Neural crest cell (in vitro differentiated cells): Measurements from ENCODE around the gene ZC3H11A. TPM values are rescaled to one million over a fixed set of nuclear protein-coding genes. Genes with fewer than 3 reads are reported as not detected.

Source experiments
- DNase-seq: peaks from one replicate; pipeline ENCODE4 v3.0.0; 2021; ENCODE audit warnings: low read depth, mixed read lengths, low spot score
- H3K27ac Mint-ChIP-seq: one replicate; pipeline ENCODE4 v1.8.0; 2021; ENCODE audit warnings: mild to moderate bottlenecking, mixed read lengths; ENCODE audit not compliant: unreplicated experiment
- H3K27me3 Mint-ChIP-seq: 2 replicates; pipeline ENCODE4 v1.8.0; 2021; ENCODE audit warnings: low read depth, mild to moderate bottlenecking, mixed read lengths
- H3K36me3 Mint-ChIP-seq: 2 replicates; pipeline ENCODE4 v1.8.0; 2021; ENCODE audit warnings: low read depth, mild to moderate bottlenecking, mixed read lengths
- H3K4me1 Mint-ChIP-seq: 2 replicates; pipeline ENCODE4 v1.8.0; 2021; ENCODE audit warnings: mixed read lengths
- H3K4me3 Mint-ChIP-seq: one replicate; pipeline ENCODE4 v1.8.0; 2021; ENCODE audit warnings: mild to moderate bottlenecking, mixed read lengths
- H3K9me3 Mint-ChIP-seq: 2 replicates; pipeline ENCODE4 v1.8.0; 2021; ENCODE audit warnings: mixed read lengths
- CTCF ChIP-seq: fragments of 200-600 bp; sonication (generic); conservative IDR thresholded peaks from 2 replicates; pipeline ENCODE4 v1.5.0; 2021; ENCODE audit warnings: antibody characterized with exemption, mild to moderate bottlenecking
- total RNA-seq: library from RNA; stranded (reverse); gene quantifications from 2 replicates; pipeline ENCODE4 v1.2.1, GENCODE V29; 2021

Gene ZC3H11A
- total RNA-seq, 1 donor from 2014 or later, result 101 TPM

- no peak within 1 kb of the TSS for H3K4me3 Mint-ChIP-seq
- no peaks in the 10 kb centered on the region for H3K27me3 Mint-ChIP-seq
- H3K4me1 Mint-ChIP-seq, result peaks cover 10% of the 10 kb centered on the region
- H3K36me3 Mint-ChIP-seq, result no peaks in the 10 kb centered on the region
- H3K9me3 Mint-ChIP-seq, result no peaks in the 10 kb centered on the region
- DNase-seq, result no peak
- TF ChIP-seq CTCF, result no peak
- no peak within 1 kb of the TSS for H3K27ac Mint-ChIP-seq
Measured at GRCh38 chr1:203765029-203765837, 30.2 kb upstream of the ZC3H11A start, which contains the start of gene LAX1. TSS of gene LAX1 (plus strand) at chr1:203765183. CDS start at chr1:203765566, 383 bp downstream.

GRCh38 chr1:203768256-203768655 is 27.2 kb upstream of the ZC3H11A start:
- DNase-seq, result no peak
- H3K9me3 Mint-ChIP-seq, result no peaks in the 10 kb centered on the region
- no peak overlapping the region for H3K4me3 Mint-ChIP-seq
- H3K27me3 Mint-ChIP-seq, result peaks cover 7% of the 10 kb centered on the region
- no peaks in the 10 kb centered on the region for H3K36me3 Mint-ChIP-seq
- H3K4me1 Mint-ChIP-seq, result peaks cover 9% of the 10 kb centered on the region
- TF ChIP-seq CTCF, result no peak
- H3K27ac Mint-ChIP-seq, result no peak overlapping the region

- H3K9me3 Mint-ChIP-seq, result no peaks in the 10 kb centered on the region
- H3K27me3 Mint-ChIP-seq, result peaks cover 7% of the 10 kb centered on the region
- H3K4me3 Mint-ChIP-seq, result no peak overlapping the region
- H3K27ac Mint-ChIP-seq, result no peak overlapping the region
- no peak for TF ChIP-seq CTCF
- DNase-seq, result no peak
- H3K36me3 Mint-ChIP-seq, result no peaks in the 10 kb centered on the region
- peaks cover 9% of the 10 kb centered on the region for H3K4me1 Mint-ChIP-seq
Measured at GRCh38 chr1:203769505-203770343, 25.7 kb upstream of the ZC3H11A start.

- peaks cover 7% of the 10 kb centered on the region for H3K27me3 Mint-ChIP-seq
- TF ChIP-seq CTCF, result no peak
- no peak for DNase-seq
- no peak overlapping the region for H3K27ac Mint-ChIP-seq
- peaks cover 9% of the 10 kb centered on the region for H3K4me1 Mint-ChIP-seq
- H3K36me3 Mint-ChIP-seq, result no peaks in the 10 kb centered on the region
- H3K4me3 Mint-ChIP-seq, result no peak overlapping the region
- H3K9me3 Mint-ChIP-seq, result no peaks in the 10 kb centered on the region
Measured at GRCh38 chr1:203771901-203772301, 23.5 kb upstream of the ZC3H11A start.

GRCh38 chr1:203772836-203773235 is 22.6 kb upstream of the ZC3H11A start:
- H3K36me3 Mint-ChIP-seq, result no peaks in the 10 kb centered on the region

More at GRCh38 chr1:203772836-203773235, 22.6 kb upstream of the ZC3H11A start:
- Mint-ChIP-seq H3K27ac (no peak overlapping the region), H3K9me3 (no peaks in the 10 kb centered on the region), H3K4me3 (no peak overlapping the region), H3K27me3 (peaks cover 7% of the 10 kb centered on the region), H3K4me1 (peaks cover 9% of the 10 kb centered on the region)
- no peak for TF ChIP-seq CTCF
- DNase-seq, result no peak
